ENCODE data around the gene NDUFB7. TPM values are rescaled to one million over a fixed set of nuclear protein-coding genes. Genes with fewer than 3 reads are reported as not detected.
A peak's percentile ranks its signal among the peaks of the same experiment; 100 is the strongest.
"Not testable (repeated sequence)": the region's sequence is repeated elsewhere in the genome, so short reads cannot be mapped to it uniquely, and the experiment has no call there.

Gene NDUFB7
- polyA plus RNA-seq (ENCODE audit: insufficient read length) = 149 TPM

- peak; percentile 93 for DNase-seq
These were observed at the start of gene NDUFB7 for GRCh38 chr19:14571695-14572490. TSS of gene NDUFB7 (minus strand) at chr19:14572066. CDS start at chr19:14572000, 66 bp downstream.

- no peak for DNase-seq
These were observed 47.5 kb upstream of the NDUFB7 start for GRCh38 chr19:14619404-14619803.

- DNase-seq = no peak
These were observed 44.5 kb upstream of the NDUFB7 start for GRCh38 chr19:14616407-14616806.

- DNase-seq = no peak
These were observed 43.8 kb upstream of the NDUFB7 start for GRCh38 chr19:14615623-14616022.

- DNase-seq = peak; percentile 5
These were observed 42.2 kb upstream of the NDUFB7 start for GRCh38 chr19:14614099-14614412.

GRCh38 chr19:14613399-14614098 lies 41.7 kb upstream of the NDUFB7 start:
- not testable (repeated sequence) for DNase-seq

DNA sequence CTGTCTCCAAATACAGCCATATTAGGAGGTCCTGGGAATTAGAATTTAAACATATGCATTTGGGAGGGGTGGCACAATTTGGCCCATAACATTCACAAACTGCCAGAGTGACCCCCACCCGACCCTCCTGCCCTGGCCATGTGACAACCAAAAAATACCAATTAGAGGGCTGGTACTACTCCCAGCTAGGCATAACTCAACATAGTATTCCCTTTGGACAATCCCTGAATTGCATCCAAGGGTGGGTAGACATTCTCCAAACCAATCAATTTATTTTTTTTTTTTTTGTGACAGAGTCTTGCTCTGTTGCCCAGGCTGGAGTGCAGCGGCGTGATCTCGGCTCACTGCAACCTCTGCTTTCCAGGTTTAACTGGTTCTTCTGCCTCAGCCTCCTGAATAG lies 40.8 kb upstream of the NDUFB7 start:
- DNase-seq = no peak

DNA sequence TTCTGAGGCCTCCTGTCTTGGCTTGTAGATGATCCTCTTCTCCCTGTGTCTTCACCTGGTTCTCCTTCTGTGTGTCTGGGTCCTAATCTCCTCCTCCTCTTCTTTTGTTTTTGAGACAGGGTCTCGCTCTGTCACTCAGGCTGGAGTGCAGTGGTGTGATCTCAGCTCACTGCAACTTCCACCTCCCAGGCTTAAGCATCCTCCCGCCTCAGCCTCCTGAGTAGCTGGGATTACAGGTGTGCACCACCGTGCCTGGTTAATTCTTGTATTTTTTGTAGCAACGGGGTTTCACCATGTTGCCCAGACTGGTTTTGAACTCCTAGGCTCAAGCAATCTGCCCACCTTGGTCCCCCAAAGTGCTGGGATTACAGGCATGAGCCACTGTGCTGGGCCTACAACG lies 40.4 kb upstream of the NDUFB7 start:
- DNase-seq = not testable (repeated sequence)

DNA sequence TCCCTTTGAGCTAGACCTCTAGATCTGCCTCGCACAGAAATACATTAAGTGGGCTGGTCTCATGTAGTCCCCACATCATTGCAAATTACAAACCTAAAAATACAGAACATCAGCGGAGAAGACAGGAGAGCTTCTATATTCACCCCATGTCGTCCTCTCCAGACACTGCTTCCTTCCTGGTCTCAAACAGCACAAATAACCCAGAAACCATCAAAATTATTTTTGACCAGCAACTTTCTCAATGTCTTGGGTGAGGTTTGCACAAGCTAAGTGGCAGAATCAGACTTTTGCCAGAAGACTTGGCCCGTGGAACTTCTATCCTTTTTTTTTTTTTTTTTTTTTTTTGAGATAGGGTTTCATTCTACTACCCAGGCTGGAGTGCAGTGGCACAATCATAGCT lies 39.2 kb upstream of the NDUFB7 start:
- DNase-seq = no peak

- no peak for DNase-seq
These were observed 34.8 kb upstream of the NDUFB7 start for GRCh38 chr19:14606627-14607026.

- DNase-seq = no peak
These were observed 32.1 kb upstream of the NDUFB7 start for GRCh38 chr19:14603990-14604387.

GRCh38 chr19:14599548-14600147 lies 27.8 kb upstream of the NDUFB7 start:
- no peak for DNase-seq

DNA sequence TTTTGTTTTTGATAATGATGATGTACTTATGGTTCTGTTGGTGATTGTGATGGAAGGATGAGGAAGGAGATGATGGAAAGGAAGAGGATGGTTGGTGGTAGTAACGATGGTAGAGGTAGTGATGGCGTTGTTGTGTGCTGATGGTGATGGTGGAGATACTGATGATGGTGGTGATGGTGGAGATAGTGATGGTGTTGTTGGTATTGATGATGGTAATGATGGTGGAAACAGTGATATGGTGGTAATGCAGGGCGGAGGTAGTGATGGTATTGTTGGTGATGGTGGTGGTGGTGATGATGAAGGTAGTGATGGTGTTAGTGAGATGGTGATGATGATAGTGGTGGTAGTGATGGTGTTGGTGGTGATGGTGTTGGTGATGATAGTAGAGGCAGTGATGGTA lies 23.7 kb upstream of the NDUFB7 start:
- no peak for DNase-seq

GRCh38 chr19:14589433-14589832 lies 17.6 kb upstream of the NDUFB7 start:
- DNase-seq = not testable (repeated sequence)

- DNase-seq = not testable (repeated sequence)
These were observed 13.3 kb upstream of the NDUFB7 start for GRCh38 chr19:14585187-14585586.

DNA sequence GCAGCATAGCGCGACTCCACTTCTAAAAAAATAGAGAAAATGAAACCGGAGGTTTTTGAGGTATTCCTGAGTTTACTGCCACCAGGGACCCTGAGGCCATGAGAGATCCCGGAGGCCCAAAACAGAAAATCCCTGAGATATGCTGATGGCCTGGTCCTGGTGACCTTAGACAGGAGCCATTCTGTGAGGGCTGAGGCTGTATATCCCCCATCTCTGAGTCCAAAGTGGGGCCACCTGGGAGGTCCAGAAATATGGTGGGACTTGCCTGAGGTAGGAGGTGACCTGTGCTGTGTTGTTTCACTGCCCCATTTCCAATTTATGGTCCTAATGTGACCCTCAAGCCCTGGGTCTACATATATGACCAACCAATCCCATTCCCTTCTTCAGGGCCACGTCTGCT lies 12.5 kb upstream of the NDUFB7 start:
- not testable (repeated sequence) for DNase-seq

GRCh38 chr19:14582894-14583340 lies 11.1 kb upstream of the NDUFB7 start, which contains the start of gene CLEC17A:
TSS of gene CLEC17A (plus strand) at chr19:14583084. CDS start at chr19:14583161, 77 bp downstream.
- DNase-seq = no peak

GRCh38 chr19:14580623-14581237 lies 8.9 kb upstream of the NDUFB7 start:
- DNase-seq = no peak

GRCh38 chr19:14577885-14578427 lies 6.1 kb upstream of the NDUFB7 start:
- no peak for DNase-seq

- DNase-seq = no peak
These were observed 5.4 kb upstream of the NDUFB7 start for GRCh38 chr19:14577264-14577663.

DNA sequence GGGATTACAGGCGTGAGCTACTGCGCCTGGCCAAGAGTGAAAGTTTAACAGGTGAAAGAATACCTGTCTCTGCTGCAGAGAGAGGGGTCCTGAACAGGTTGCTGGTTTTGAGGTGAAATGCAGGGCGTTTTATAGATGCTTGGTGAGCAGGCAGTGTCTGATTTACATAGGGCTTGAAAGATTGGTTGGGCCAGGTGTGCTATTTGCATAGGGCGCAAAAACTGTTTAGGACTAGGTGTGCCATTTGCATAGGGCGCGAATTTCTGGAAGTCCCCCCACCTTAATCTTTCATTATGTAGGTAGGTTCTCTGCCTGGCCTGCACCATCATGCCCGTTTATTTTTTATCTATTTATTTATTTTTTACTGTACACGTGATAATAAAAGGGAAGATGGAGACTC lies 4.5 kb upstream of the NDUFB7 start:
- no peak for DNase-seq

- no peak for DNase-seq
These were observed 3.6 kb upstream of the NDUFB7 start for GRCh38 chr19:14575428-14575980.
